GM21381 (cell line): ENCODE results near the gene ALDH8A1.

Experiments used
- ATAC-seq: cut with Tn5 transposase; IDR thresholded peaks from one replicate; pipeline ENCODE4 v1.9.1; 2021; ENCODE audit warnings: mild to moderate bottlenecking, moderate library complexity; ENCODE audit not compliant: unreplicated experiment

ALDH8A1 gene

GRCh38 chr6:134949927-134950326 lies at the start of gene ALDH8A1:
Gene ALDH8A1, minus strand, starts transcription at chr6:134950101. Its CDS starts 48 bp downstream, at chr6:134950053.
- no peak for ATAC-seq

GRCh38 chr6:134999107-134999506 lies 49.2 kb upstream of the ALDH8A1 start:
- ATAC-seq: no peak

- no peak for ATAC-seq
Measured at GRCh38 chr6:134997133-134997995, 47.5 kb upstream of the ALDH8A1 start.

- no peak for ATAC-seq
Measured at GRCh38 chr6:134995536-134995935, 45.6 kb upstream of the ALDH8A1 start.

DNA sequence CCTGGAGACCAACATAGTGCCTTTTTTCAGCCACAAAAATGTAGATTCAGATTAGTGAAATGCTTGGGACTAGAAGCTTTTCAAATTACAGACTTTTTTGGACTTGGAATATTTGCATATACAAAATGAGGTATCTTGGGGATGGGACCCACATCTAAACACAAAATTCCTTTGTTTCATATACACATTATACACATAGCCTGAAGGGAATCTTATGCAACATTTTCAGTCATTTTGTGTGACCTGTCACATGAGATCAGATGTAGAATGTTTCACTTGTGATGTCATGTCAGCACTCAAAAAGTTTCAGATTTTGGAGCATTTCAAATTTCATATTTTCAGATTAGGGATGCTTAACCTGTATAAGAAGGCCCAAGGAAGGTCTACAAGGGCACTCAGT lies 44.5 kb upstream of the ALDH8A1 start:
- no peak for ATAC-seq

DNA sequence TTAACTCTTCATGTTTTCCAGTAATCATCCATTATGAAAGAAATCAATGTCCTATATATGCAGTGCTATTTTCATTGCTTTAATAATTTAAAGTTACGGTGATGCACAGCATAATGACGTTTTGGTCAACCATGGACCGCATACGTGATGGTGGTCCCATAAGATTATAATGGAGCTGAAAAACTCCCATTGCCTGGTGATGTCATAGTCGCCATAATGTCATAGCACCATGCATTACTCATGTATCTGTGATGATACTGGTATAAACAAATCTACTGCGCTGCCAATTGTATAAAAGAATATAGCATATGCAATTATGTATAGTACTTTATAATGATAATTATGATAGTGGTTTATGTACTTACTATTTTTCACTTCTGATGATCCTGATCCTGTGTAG lies 42.3 kb upstream of the ALDH8A1 start:
- ATAC-seq: no peak

- no peak for ATAC-seq
Measured at GRCh38 chr6:134990262-134990661, 40.4 kb upstream of the ALDH8A1 start.

- ATAC-seq: no peak
Measured at GRCh38 chr6:134984821-134985220, 34.9 kb upstream of the ALDH8A1 start.

DNA sequence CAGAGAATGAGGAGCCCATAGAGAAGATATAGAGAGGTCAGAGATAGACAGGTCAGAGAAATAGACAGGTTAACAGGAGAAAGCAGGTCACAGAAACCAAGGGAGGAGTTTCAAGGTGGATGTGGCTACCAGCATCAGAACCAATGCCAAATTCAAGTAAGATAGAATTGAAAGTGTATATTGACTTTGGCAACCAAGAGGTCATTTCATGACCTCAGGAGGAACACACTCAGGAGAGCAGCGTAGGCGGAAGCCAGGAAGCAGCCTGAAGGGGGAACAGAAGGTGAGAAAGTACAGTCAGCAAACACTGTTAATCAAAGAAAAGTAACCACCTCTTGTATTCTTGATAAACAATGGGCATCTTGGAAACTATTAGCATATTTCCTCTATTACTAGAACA lies 33.9 kb upstream of the ALDH8A1 start:
- ATAC-seq: no peak

- no peak for ATAC-seq
Measured at GRCh38 chr6:134982161-134982560, 32.3 kb upstream of the ALDH8A1 start.

GRCh38 chr6:134980846-134981245 lies 30.9 kb upstream of the ALDH8A1 start:
- no peak for ATAC-seq

GRCh38 chr6:134979142-134979541 lies 29.2 kb upstream of the ALDH8A1 start:
- peak; percentile 82 for ATAC-seq

- ATAC-seq: no peak
Measured at GRCh38 chr6:134974370-134974769, 24.5 kb upstream of the ALDH8A1 start.

GRCh38 chr6:134967711-134968110 lies 17.8 kb upstream of the ALDH8A1 start:
- ATAC-seq: no peak

- ATAC-seq: no peak
Measured at GRCh38 chr6:134964451-134965203, 14.7 kb upstream of the ALDH8A1 start.

- no peak for ATAC-seq
Measured at GRCh38 chr6:134962421-134962820, 12.5 kb upstream of the ALDH8A1 start.

- ATAC-seq: no peak
Measured at GRCh38 chr6:134961366-134961765, 11.5 kb upstream of the ALDH8A1 start.

DNA sequence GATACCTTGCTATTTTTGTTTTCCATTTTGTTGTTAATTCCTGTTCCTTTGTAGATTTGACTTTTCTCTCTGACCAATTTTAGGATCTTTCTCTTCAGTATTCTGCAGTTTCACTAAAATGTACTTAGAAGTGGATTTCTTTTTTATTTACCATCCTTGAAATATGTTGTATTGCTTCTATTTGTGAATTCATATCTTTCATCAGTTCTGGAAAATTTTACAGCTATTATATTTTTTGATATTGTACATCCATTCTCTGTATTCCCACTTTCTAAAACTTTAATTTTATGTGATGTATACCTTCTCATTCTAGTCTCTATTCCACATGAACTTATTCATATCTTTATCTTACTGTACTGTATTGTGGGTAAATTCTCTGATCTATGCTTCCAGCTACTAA lies 9.7 kb upstream of the ALDH8A1 start:
- ATAC-seq: no peak

GRCh38 chr6:134956676-134957075 lies 6.8 kb upstream of the ALDH8A1 start:
- ATAC-seq: no peak

GRCh38 chr6:134956032-134956431 lies 6.1 kb upstream of the ALDH8A1 start:
- no peak for ATAC-seq

- no peak for ATAC-seq
Measured at GRCh38 chr6:134954272-134955000, 4.5 kb upstream of the ALDH8A1 start.
